K562 (cell line): ENCODE measurements around the gene PRPF8. TPM values are rescaled to one million over a fixed set of nuclear protein-coding genes. Genes with fewer than 3 reads are reported as not detected.

Experiments used
- ATAC-seq: fragments of 200-7000 bp; cut with Tn5 transposase; 3 replicates; pipeline ENCODE4 v1.9.1; 2020; ENCODE audit warnings: moderate library complexity
- BruUV-seq: library from RNA; stranded (reverse); fragments of 400-500 nt; replicated peaks from 2 replicates; lab custom pipeline; 2021; lab: Mats Ljungman, UMichigan
- CTCF ChIA-PET: fragments of 300-600 bp; formaldehyde crosslinking; extraction: SDS; loops from one replicate; lab custom pipeline; 2021; ENCODE audit warnings: low intra/inter-chr PET ratio; lab: Yijun Ruan, JAX
- POLR2A ChIA-PET: fragments of 300-600, 350-650 bp; sonication (Branson Sonifier 250); formaldehyde crosslinking; extraction: SDS; loops from one replicate; lab custom pipeline; 2021; ENCODE audit warnings: antibody characterized with exemption, inconsistent platforms; lab: Yijun Ruan, JAX
- DNase-seq, 4 experiments: peaks; one replicate each; pipeline versions ENCODE4 v3.0.0 to v3.0.0-alpha.2; 2011 to 2018; ENCODE audit warnings: low spot score in 3 of 4, mixed read lengths in 3 of 4; ENCODE audit errors: extremely low read depth in 1 of 4
- FAIRE-seq: peaks from 2 replicates; lab custom pipeline; 2011; peaks lifted over from hg19 to GRCh38; lab: Jason Lieb, UNC
- H2AFZ ChIP-seq: 2 replicates; pipeline ENCODE4 v1.6.0; 2011; ENCODE audit warnings: low read depth, low read length, control low read depth, inconsistent platforms
- H3K27ac ChIP-seq: fragments of 200-600 bp; 3 replicates; pipeline ENCODE4 v1.8.0; 2011; ENCODE audit warnings: low read depth, mild to moderate bottlenecking, control low read depth, inconsistent platforms, low read length, moderate library complexity, mixed read lengths; ENCODE audit errors: extremely low read depth
- H3K27me3 ChIP-seq, 2 experiments: fragments of 300-600 bp in 1 of 2; 2 replicates in 1 of 2; 3 replicates in 1 of 2; pipeline versions ENCODE4 v1.6.0 to v1.8.0; 2011; ENCODE audit warnings: inconsistent platforms in 2 of 2, low read length in 2 of 2, mild to moderate bottlenecking in 1 of 2, mixed read lengths in 1 of 2, moderate library complexity in 1 of 2; ENCODE audit not compliant: control insufficient read depth in 2 of 2, insufficient read depth in 2 of 2
- H3K36me3 ChIP-seq: fragments of 300-600 bp; 3 replicates; pipeline ENCODE4 v1.8.0; 2011; ENCODE audit warnings: mild to moderate bottlenecking, low read length, inconsistent platforms; ENCODE audit not compliant: control insufficient read depth, insufficient read depth
- H3K4me1 ChIP-seq, 2 experiments: fragments of 200-600 bp in 1 of 2; replicated peaks in 1 of 2; 2 replicates in 1 of 2; 3 replicates in 1 of 2; pipeline versions ENCODE4 v1.5.1 to v1.8.0; 2011; ENCODE audit warnings: inconsistent platforms in 2 of 2, low read length in 2 of 2, mild to moderate bottlenecking in 1 of 2, mixed read lengths in 1 of 2, moderate library complexity in 1 of 2; ENCODE audit not compliant: control insufficient read depth in 2 of 2, insufficient read depth in 2 of 2
- H3K4me2 ChIP-seq: 2 replicates; pipeline ENCODE4 v1.6.1; 2011; ENCODE audit warnings: low read length, control low read depth, inconsistent platforms, mixed read lengths; ENCODE audit not compliant: insufficient read depth
- H3K4me3 ChIP-seq: fragments of 200-600 bp; sonication (generic), shearing (Covaris generic); 2 replicates; pipeline ENCODE4 v1.5.1; 2016; ENCODE audit warnings: control low read depth, inconsistent platforms
- H3K79me2 ChIP-seq: fragments of 200-600 bp; 3 replicates; pipeline ENCODE4 v1.8.0; 2011; ENCODE audit warnings: low read length, inconsistent platforms; ENCODE audit not compliant: control insufficient read depth, insufficient read depth
- H3K9ac ChIP-seq, 2 experiments: 2 replicates each; pipeline versions ENCODE4 v1.6.0 to v1.6.1; 2011; ENCODE audit warnings: low read depth in 2 of 2, low read length in 2 of 2, control low read depth in 1 of 2, inconsistent platforms in 1 of 2, mild to moderate bottlenecking in 1 of 2, mixed read lengths in 1 of 2; ENCODE audit not compliant: insufficient read depth in 1 of 2
- H3K9me1 ChIP-seq: one replicate; pipeline ENCODE4 v1.6.0; 2011; ENCODE audit warnings: inconsistent platforms, mild to moderate bottlenecking, low read length, moderate library complexity; ENCODE audit not compliant: control insufficient read depth, insufficient read depth
- H3K9me3 ChIP-seq: replicated peaks from 2 replicates; pipeline ENCODE4 v1.5.1; 2011; ENCODE audit warnings: low read depth, low read length, inconsistent platforms; ENCODE audit not compliant: control insufficient read depth, insufficient read depth
- H4K20me1 ChIP-seq: replicated peaks from 2 replicates; pipeline ENCODE4 v1.6.1; 2011; ENCODE audit warnings: low read length, inconsistent platforms, mixed read lengths; ENCODE audit not compliant: control insufficient read depth, insufficient read depth
- RAD51 ChIP-seq: fragments of 450-650 bp; IDR thresholded peaks from 2 replicates; pipeline ENCODE4 v1.7.1; 2016; ENCODE audit warnings: low read depth, mild to moderate bottlenecking, borderline replicate concordance
- SAFB ChIP-seq: fragments of 200-400 bp; formaldehyde crosslinking; IDR thresholded peaks from 2 replicates; pipeline ENCODE4 v1.6.1; 2017; ENCODE audit warnings: low read depth, low read length, borderline replicate concordance
- USF2 ChIP-seq: sonication (generic); formaldehyde crosslinking; IDR thresholded peaks from 2 replicates; pipeline ENCODE4 v1.5.0; 2020; ENCODE audit warnings: missing genetic modification reagents
- ZNF75A ChIP-seq: fragments of 450-650 bp; formaldehyde crosslinking; IDR thresholded peaks from 2 replicates; pipeline ENCODE4 v1.4.0; 2020; ENCODE audit warnings: mild to moderate bottlenecking
- WGBS: fragments of 100-300 bp; shearing (Covaris generic); methylation state at CpG from one replicate; pipeline ENCODE4 v1.1.6; 2016; ENCODE audit warnings: low coverage, mixed read lengths; ENCODE audit not compliant: insufficient coverage; ENCODE audit errors: missing lambda C conversion rate; 5-methylcytosine and 5-hydroxymethylcytosine counted together
- in situ Hi-C: fragments of 300-500 bp; cut with MboI; formaldehyde crosslinking; loops from 4 replicates; pipeline ENCODE4 v1.15.0; 2018; ENCODE audit warnings: inconsistent platforms, mixed read lengths
- intact Hi-C: fragments of 100-400 bp; cut with micrococcal nuclease; formaldehyde crosslinking; loops from 2 replicates; pipeline ENCODE4 v1.14.2; 2022
- polyA plus RNA-seq, 8 experiments: library from polyadenylated mRNA; depleted of rRNA in 4 of 8; stranded (reverse) in 5 of 8; unstranded in 3 of 8; fragments of >200 nt; fragmentation: Nextera tagmentation in 2 of 8; fragmentation: Illumina TruSeq in 1 of 8; extraction: Ambion mirVana in 2 of 8; extraction: Trizol in 1 of 8; gene quantifications; 2 replicates each; pipeline versions ENCODE4 v1.2.1 to v1.2.3, GENCODE V29; 2011 to 2014; ENCODE audit warnings: inconsistent platforms in 1 of 8, missing spikeins in 1 of 8
- total RNA-seq, 7 experiments: library from RNA; depleted of rRNA in 6 of 7; stranded (reverse); fragments of >200 nt in 6 of 7; fragmentation: Illumina TruSeq in 2 of 7; extraction: Trizol in 2 of 7; gene quantifications; 2 replicates each; pipeline versions ENCODE4 v1.2.1 to v1.2.3, GENCODE V29; 2011 to 2021; ENCODE audit warnings: low replicate concordance in 1 of 7

The PRPF8 gene
- total and polyA plus RNA-seq, 9 of the 15 experiments (the other 6 are each of a cell fraction or from before 2014, with no cell fraction given), result 64.3 to 294 (median 85.9) TPM

- H3K4me1 ChIP-seq, result peaks cover 31 to 64% of the 10 kb centered on the region in 2 experiments
- no peaks in the 10 kb centered on the region for H3K9me3 ChIP-seq
- TF ChIP-seq USF2 (CRISPR knock-in tag) (peak; percentile 47), RAD51 (peak; percentile 56; the same call in 1 of the 2 replicates), SAFB (no peak), ZNF75A (CRISPR knock-in tag) (no peak)
- POLR2A ChIA-PET, result interaction anchor here (0.7 to 1.5 kb wide), 2 partner anchors 11 to 410 kb away, joined by 3 to 7 read pairs; no protein-coding TSS in a partner anchor
- peaks cover 44% of the 10 kb centered on the region for H3K79me2 ChIP-seq
- no peak for FAIRE-seq
- H3K9me1 ChIP-seq, result no peaks in the 10 kb centered on the region
- no peak for DNase-seq
- H4K20me1 ChIP-seq, result 0 out of 2 replicates have a peak, but pooled peaks cover 3% of the 10 kb centered on the region
- in situ Hi-C loops (loop anchor here (5.0 to 10.0 kb wide), 2 partner anchors 40 to 323 kb away; partner anchors contain the start of gene DPH1), intact Hi-C loops (no loop called here)
- no peak overlapping the region for H3K27ac ChIP-seq
- BruUV-seq, result no TSS peak
- WGBS, result 52% methylated on average over 4 of the region's 4 CpGs
- H3K4me3 ChIP-seq, result no peak overlapping the region
- no peak overlapping the region for H3K4me2 ChIP-seq
- H2AFZ ChIP-seq, result no peak overlapping the region
- H3K36me3 ChIP-seq, result peaks cover 25% of the 10 kb centered on the region; the same call in 2 of the 3 replicates
- no peaks in the 10 kb centered on the region for H3K27me3 ChIP-seq
- no peak overlapping the region for H3K9ac ChIP-seq
- CTCF ChIA-PET, result no interaction called here
- ATAC-seq, result no peak
Measured at GRCh38 chr17:1711804-1712203, 27.1 kb upstream of the PRPF8 start.
